ENCODE results near the gene TRABD2B.

The TRABD2B gene

GRCh38 chr1:47987601-47988000, 9.6 kb downstream of the TRABD2B start:
- no peak overlapping the region for H3K4me3 ChIP-seq (ENCODE audit: control insufficient read depth, low read depth, low read length)
- TF ChIP-seq CTCF (conservative IDR thresholded peaks at IDR 0.05; ENCODE audit: control insufficient read depth, insufficient read depth, low read depth, low read length) = no peak
- DNase-seq (ENCODE audit: low read depth) = no peak

GRCh38 chr1:47986761-47987200, 10.4 kb downstream of the TRABD2B start:
- no peak for TF ChIP-seq CTCF (conservative IDR thresholded peaks at IDR 0.05; ENCODE audit: control insufficient read depth, insufficient read depth, low read depth, low read length)
- peak; percentile 14 for DNase-seq (ENCODE audit: low read depth)
- no peak overlapping the region for H3K4me3 ChIP-seq (ENCODE audit: control insufficient read depth, low read depth, low read length)

- no peak for DNase-seq (ENCODE audit: low read depth)
- no peak overlapping the region for H3K4me3 ChIP-seq (ENCODE audit: control insufficient read depth, low read depth, low read length)
- TF ChIP-seq CTCF (conservative IDR thresholded peaks at IDR 0.05; ENCODE audit: control insufficient read depth, insufficient read depth, low read depth, low read length) = no peak
These were observed 12.2 kb downstream of the TRABD2B start for GRCh38 chr1:47985018-47985417.

GRCh38 chr1:47984175-47984789, 12.9 kb downstream of the TRABD2B start:
- H3K4me3 ChIP-seq (ENCODE audit: control insufficient read depth, low read depth, low read length) = no peak overlapping the region

GRCh38 chr1:47983691-47984090, 13.5 kb downstream of the TRABD2B start:
- no peak for TF ChIP-seq CTCF (conservative IDR thresholded peaks at IDR 0.05; ENCODE audit: control insufficient read depth, insufficient read depth, low read depth, low read length)
- no peak overlapping the region for H3K4me3 ChIP-seq (ENCODE audit: control insufficient read depth, low read depth, low read length)
- no peak for DNase-seq (ENCODE audit: low read depth)

More at GRCh38 chr1:47984175-47984789, 12.9 kb downstream of the TRABD2B start:
- TF ChIP-seq CTCF (conservative IDR thresholded peaks at IDR 0.05; ENCODE audit: control insufficient read depth, insufficient read depth, low read depth, low read length) = no peak
- DNase-seq (ENCODE audit: low read depth) = no peak

GRCh38 chr1:47981667-47982350, 15.4 kb downstream of the TRABD2B start:
- TF ChIP-seq CTCF (conservative IDR thresholded peaks at IDR 0.05; ENCODE audit: control insufficient read depth, insufficient read depth, low read depth, low read length) = no peak
- no peak overlapping the region for H3K4me3 ChIP-seq (ENCODE audit: control insufficient read depth, low read depth, low read length)
- no peak for DNase-seq (ENCODE audit: low read depth)
